A673 (cell line): ENCODE measurements around the gene DCHS1.

Source experiments
- EZH2 ChIP-seq: fragments of 200-600 bp; sonication (generic); IDR thresholded peaks from 2 replicates; pipeline ENCODE4 v1.6.1; 2017; ENCODE audit warnings: borderline replicate concordance, low read depth, mild to moderate bottlenecking, mixed read lengths, antibody characterized with exemption, low read length; ENCODE audit not compliant: poor library complexity, severe bottlenecking
- TF ChIP-seq, protein P1 (sequence below): fragments of 300-800, 200-600 bp; sonication (generic); conservative IDR thresholded peaks from 2 replicates; pipeline ENCODE4 v1.5.1; 2017; ENCODE audit warnings: low read depth, mild to moderate bottlenecking, antibody characterized with exemption, low read length, moderate library complexity, mixed read lengths

DNA sequence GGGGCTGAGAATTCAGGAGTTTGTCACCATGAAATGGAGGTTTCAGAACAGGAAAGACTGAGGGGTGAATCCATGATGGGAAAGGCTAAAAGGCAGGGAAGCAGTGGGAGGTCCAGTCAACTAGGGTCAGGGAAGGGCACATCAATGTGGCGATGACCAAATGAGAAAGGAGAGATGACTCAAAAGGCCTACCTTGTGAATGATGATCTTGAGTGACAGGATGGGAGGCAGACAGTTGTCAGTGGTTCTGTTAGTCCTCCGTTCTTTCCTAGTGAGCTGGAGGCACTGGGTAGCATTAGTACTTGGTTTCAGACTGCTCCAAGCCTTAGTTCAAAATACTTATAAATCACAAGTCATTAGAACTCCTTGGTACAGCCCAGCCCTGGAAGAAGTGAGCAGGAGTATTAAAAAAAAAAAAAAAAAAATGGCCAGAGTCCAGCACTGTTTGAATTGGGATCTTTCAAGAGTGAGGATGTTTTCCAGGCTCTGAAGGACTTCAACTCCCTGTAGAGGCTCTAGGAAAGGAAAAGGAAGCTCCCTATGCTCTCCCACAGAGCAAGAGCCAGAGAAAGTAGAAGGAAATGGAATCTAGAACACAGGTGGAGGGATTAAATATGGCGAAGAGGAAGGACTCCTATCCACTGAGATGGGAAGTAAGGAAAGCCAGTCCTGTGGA is 8.3 kb upstream of the DCHS1 start:
- no peak for TF ChIP-seq EZH2
- TF ChIP-seq, protein P1, sequence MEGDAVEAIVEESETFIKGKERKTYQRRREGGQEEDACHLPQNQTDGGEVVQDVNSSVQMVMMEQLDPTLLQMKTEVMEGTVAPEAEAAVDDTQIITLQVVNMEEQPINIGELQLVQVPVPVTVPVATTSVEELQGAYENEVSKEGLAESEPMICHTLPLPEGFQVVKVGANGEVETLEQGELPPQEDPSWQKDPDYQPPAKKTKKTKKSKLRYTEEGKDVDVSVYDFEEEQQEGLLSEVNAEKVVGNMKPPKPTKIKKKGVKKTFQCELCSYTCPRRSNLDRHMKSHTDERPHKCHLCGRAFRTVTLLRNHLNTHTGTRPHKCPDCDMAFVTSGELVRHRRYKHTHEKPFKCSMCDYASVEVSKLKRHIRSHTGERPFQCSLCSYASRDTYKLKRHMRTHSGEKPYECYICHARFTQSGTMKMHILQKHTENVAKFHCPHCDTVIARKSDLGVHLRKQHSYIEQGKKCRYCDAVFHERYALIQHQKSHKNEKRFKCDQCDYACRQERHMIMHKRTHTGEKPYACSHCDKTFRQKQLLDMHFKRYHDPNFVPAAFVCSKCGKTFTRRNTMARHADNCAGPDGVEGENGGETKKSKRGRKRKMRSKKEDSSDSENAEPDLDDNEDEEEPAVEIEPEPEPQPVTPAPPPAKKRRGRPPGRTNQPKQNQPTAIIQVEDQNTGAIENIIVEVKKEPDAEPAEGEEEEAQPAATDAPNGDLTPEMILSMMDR = no peak
